Neutrophil (primary cell): ENCODE results near the gene STT3A.

ENCODE experiments used
- H3K27ac ChIP-seq: fragments of 200-600 bp; sonication (generic); 2 replicates; pipeline ENCODE4 v1.5.1; 2016; ENCODE audit warnings: mild to moderate bottlenecking, moderate library complexity
- H3K27me3 ChIP-seq: fragments of 200-600 bp; sonication (generic); 2 replicates; pipeline ENCODE4 v1.6.0; 2016; ENCODE audit warnings: mild to moderate bottlenecking
- H3K36me3 ChIP-seq: fragments of 200-600 bp; sonication (generic); 2 replicates; pipeline ENCODE4 v1.5.1; 2017
- H3K4me1 ChIP-seq, 2 experiments: fragments of 200-600 bp in 1 of 2; sonication (generic) in 1 of 2; 1 replicate in 1 of 2; 2 replicates in 1 of 2; pipeline versions ENCODE4 v1.5.1 to v1.6.1; 2013 to 2016; ENCODE audit warnings: low read depth in 1 of 2, low read length in 1 of 2, mild to moderate bottlenecking in 1 of 2, moderate library complexity in 1 of 2; ENCODE audit not compliant: control insufficient read depth in 1 of 2, insufficient read depth in 1 of 2
- H3K4me3 ChIP-seq, 2 experiments: fragments of 200-600 bp in 1 of 2; sonication (generic) in 1 of 2; 1 replicate in 1 of 2; 2 replicates in 1 of 2; pipeline ENCODE4 v1.5.1; 2013 to 2016; ENCODE audit warnings: low read depth in 1 of 2, low read length in 1 of 2, mild to moderate bottlenecking in 1 of 2, moderate library complexity in 1 of 2
- H3K9me3 ChIP-seq: fragments of 200-600 bp; sonication (generic); 2 replicates; pipeline ENCODE4 v1.5.1; 2016
- TF ChIP-seq, protein P1 (sequence below): fragments of 200-600 bp; sonication (generic); IDR thresholded peaks from 2 replicates; pipeline ENCODE4 v1.5.1; 2016; ENCODE audit warnings: antibody characterized with exemption

STT3A gene

DNA sequence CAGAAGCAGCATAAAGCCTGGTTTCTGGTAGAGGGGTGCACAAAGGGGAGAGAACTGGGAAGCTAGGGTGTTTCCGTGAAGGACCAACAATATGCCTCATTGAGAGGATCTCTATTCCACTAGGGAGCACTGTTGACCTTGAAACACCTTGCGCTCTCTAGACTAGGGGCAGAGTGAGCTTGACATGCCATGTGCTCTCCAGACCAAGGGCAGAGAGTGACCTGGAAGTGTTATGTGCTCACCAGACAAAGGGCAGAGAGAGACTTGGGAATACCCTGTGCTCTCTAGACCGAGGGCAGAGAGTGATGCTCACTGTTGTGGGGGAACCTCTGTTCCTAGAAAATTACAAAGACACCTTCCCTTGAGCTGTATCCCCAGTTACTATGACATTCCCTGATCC is 38.6 kb upstream of the STT3A start:
- TF ChIP-seq, protein P1, sequence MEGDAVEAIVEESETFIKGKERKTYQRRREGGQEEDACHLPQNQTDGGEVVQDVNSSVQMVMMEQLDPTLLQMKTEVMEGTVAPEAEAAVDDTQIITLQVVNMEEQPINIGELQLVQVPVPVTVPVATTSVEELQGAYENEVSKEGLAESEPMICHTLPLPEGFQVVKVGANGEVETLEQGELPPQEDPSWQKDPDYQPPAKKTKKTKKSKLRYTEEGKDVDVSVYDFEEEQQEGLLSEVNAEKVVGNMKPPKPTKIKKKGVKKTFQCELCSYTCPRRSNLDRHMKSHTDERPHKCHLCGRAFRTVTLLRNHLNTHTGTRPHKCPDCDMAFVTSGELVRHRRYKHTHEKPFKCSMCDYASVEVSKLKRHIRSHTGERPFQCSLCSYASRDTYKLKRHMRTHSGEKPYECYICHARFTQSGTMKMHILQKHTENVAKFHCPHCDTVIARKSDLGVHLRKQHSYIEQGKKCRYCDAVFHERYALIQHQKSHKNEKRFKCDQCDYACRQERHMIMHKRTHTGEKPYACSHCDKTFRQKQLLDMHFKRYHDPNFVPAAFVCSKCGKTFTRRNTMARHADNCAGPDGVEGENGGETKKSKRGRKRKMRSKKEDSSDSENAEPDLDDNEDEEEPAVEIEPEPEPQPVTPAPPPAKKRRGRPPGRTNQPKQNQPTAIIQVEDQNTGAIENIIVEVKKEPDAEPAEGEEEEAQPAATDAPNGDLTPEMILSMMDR, result no peak
- H3K36me3 ChIP-seq, result no peaks in the 10 kb centered on the region
- H3K9me3 ChIP-seq, result peaks cover 19% of the 10 kb centered on the region
- H3K4me1 ChIP-seq, result no peaks in the 10 kb centered on the region
- H3K27ac ChIP-seq, result no peak overlapping the region
- no peaks in the 10 kb centered on the region for H3K27me3 ChIP-seq
- H3K4me3 ChIP-seq, result no peak overlapping the region

DNA sequence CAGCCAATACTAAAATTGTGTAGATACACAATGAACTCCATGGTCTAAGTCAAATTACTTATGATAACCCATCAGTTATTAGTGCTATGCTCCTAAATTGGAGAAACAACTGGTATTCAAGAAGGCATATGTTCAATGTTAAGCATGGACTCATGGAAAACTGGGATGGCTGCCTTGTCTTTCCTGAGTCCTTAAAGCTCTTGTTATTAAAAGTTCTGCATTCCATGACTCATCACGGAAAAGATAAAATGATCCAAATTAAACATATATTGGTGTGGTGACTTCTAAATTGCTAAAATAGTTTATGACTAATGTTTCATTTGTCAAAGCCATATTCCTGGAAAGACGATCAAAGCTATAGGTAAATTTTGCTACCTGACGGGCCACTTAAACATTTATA is 32.8 kb upstream of the STT3A start:
- H3K27ac ChIP-seq, result no peak overlapping the region
- no peaks in the 10 kb centered on the region for H3K9me3 ChIP-seq
- H3K27me3 ChIP-seq, result no peaks in the 10 kb centered on the region
- H3K36me3 ChIP-seq, result no peaks in the 10 kb centered on the region
- H3K4me1 ChIP-seq, result no peaks in the 10 kb centered on the region
- TF ChIP-seq, protein P1, result no peak
- no peak overlapping the region for H3K4me3 ChIP-seq

DNA sequence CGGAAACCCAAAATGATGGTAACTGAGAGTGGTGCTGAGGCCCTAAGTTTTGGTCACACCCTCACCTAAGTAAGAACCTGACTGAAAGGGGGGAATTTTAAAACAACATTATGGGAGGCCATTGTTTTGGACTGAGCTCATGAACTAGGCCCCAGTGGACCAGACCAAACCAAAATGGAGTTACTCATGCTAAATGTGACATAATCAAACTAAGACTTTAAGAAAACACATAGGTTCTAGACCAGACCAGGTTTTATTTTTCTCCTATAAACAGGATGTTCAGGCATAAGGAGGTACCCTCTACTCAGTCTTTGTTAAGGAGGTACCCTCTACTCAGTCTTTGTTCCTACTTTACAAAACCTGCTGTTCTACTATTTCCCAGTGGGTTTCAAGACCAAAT is 30.7 kb upstream of the STT3A start:
- H3K4me1 ChIP-seq, result no peaks in the 10 kb centered on the region
- H3K27me3 ChIP-seq, result no peaks in the 10 kb centered on the region
- no peak overlapping the region for H3K4me3 ChIP-seq
- H3K27ac ChIP-seq, result no peak overlapping the region
- no peaks in the 10 kb centered on the region for H3K9me3 ChIP-seq
- H3K36me3 ChIP-seq, result no peaks in the 10 kb centered on the region
- TF ChIP-seq, protein P1, result no peak

DNA sequence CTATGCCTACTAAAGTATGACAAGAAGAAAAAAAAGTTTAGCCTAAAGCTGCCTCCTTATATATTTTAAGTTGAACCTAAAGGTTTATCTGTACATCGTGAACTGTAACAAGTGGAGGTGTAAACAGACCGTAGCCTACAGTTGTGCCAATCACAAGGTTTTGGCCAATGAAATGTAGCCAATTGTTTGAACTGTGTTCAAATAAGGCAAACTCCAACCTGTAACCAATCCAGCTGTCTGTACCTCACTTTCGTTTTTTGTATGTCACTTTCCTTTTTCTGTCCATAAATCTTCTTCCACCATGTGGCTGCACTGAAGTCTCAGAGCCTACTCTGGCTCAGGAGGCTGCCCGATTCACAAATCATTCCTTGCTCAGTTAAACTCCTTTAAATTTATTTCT is 30.2 kb upstream of the STT3A start:
- H3K4me3 ChIP-seq, result no peak overlapping the region
- H3K27ac ChIP-seq, result no peak overlapping the region
- TF ChIP-seq, protein P1, result no peak
- H3K27me3 ChIP-seq, result no peaks in the 10 kb centered on the region
- no peaks in the 10 kb centered on the region for H3K4me1 ChIP-seq
- no peaks in the 10 kb centered on the region for H3K9me3 ChIP-seq
- no peaks in the 10 kb centered on the region for H3K36me3 ChIP-seq

DNA sequence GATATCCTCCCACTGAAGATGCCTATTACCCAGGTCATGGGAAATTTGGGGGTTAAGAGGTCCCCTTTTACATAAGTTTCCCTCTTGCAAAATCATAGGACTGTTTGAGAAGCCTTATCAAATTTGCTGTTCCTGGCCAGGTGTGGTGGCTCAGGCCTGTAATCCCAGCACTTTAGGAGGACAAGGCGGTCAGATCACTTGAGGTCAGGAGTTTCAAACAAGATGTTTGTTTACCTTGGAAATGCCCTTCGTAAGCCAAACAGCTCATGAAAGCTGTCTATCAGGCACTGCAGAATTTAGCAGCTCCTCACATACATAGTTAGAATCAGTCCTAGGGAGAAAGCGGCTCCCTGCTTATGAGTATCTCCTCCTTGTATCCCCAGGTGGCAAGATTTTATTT is 28.3 kb upstream of the STT3A start:
- H3K4me3 ChIP-seq, result no peak overlapping the region
- no peaks in the 10 kb centered on the region for H3K9me3 ChIP-seq
- H3K27ac ChIP-seq, result no peak overlapping the region
- peaks cover 3 to 6% of the 10 kb centered on the region in 2 experiments for H3K4me1 ChIP-seq
- TF ChIP-seq, protein P1, result no peak
- H3K36me3 ChIP-seq, result no peaks in the 10 kb centered on the region
- H3K27me3 ChIP-seq, result no peaks in the 10 kb centered on the region

DNA sequence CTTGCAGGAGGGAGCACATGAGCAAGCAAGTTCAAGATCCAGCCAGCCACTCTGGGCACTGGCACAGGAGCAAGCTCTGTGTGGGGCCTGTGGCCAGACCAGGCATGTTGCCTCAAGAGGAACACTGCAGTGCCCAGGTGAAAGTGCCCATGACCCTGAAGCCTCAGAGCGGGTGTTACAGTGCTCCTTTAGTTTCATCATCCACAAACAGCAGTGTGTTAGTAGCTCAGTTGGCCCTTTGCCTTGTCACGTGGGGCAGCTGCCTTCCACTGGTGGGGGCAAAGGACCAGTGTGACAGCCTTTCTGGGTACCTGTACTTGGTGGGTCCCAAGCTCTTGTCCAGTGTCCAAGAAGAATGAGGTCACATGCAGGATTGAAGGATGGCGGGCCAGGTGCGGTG is 26.4 kb upstream of the STT3A start:
- TF ChIP-seq, protein P1, result no peak
- Histone ChIP-seq H3K4me1 (peaks cover 10 to 14% of the 10 kb centered on the region in 2 experiments), H3K4me3 (no peak overlapping the region), H3K27me3 (no peaks in the 10 kb centered on the region), H3K27ac (no peak overlapping the region), H3K36me3 (no peaks in the 10 kb centered on the region), H3K9me3 (no peaks in the 10 kb centered on the region)
